WERI-Rb-1 (cell line): Measurements from ENCODE around the gene PLCG2.

Experiments used
- DNase-seq: peaks from one replicate; pipeline ENCODE4 v3.0.0-alpha.2; 2020
- H3K27ac ChIP-seq: fragments of 250-450 bp; sonication (Bioruptor Pico); 2 replicates; pipeline ENCODE4 v1.5.1; 2020; ENCODE audit warnings: mild to moderate bottlenecking, moderate library complexity
- H3K27me3 ChIP-seq: fragments of 250-450 bp; sonication (Bioruptor Pico); 2 replicates; pipeline ENCODE4 v1.5.1; 2021; ENCODE audit warnings: mild to moderate bottlenecking, low read depth, moderate library complexity; ENCODE audit not compliant: insufficient read depth, severe bottlenecking
- H3K36me3 ChIP-seq: fragments of 250-450 bp; sonication (Bioruptor Pico); 2 replicates; pipeline ENCODE4 v1.5.1; 2020; ENCODE audit warnings: mild to moderate bottlenecking, moderate library complexity
- H3K4me3 ChIP-seq: 2 replicates; pipeline ENCODE4 v1.5.1; 2011; ENCODE audit warnings: low read depth, mild to moderate bottlenecking, control low read depth, low read length
- H3K9me3 ChIP-seq: fragments of 250-450 bp; sonication (Bioruptor Pico); 2 replicates; pipeline ENCODE4 v1.5.1; 2021; ENCODE audit warnings: mild to moderate bottlenecking, moderate library complexity; ENCODE audit not compliant: severe bottlenecking
- TF ChIP-seq, protein P1 (sequence below): IDR thresholded peaks from 2 replicates; pipeline ENCODE4 v1.5.1; 2011; ENCODE audit warnings: low read depth, mild to moderate bottlenecking, control low read depth, inconsistent platforms, low read length

PLCG2 gene

DNA sequence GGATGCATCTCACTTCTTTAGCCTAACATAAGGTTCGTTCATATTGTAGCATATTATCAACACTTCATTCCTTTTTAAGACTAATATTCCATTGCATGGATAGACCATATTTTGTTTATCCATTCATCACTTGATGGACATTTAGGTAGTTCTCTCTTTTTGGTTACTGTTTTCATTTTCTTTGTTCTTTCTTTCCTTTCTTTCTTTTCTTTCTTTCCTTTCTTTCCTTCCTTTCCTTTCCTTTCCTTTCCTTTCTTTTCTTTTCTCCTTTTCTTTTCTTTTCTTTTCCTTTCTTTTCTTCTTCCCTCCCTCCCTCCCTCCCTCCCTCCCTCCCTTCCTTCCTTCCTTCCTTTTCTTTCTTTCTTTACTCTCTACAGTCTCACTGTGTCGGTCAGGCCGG is 24.2 kb downstream of the PLCG2 start:
- Histone ChIP-seq H3K36me3 (no peaks in the 10 kb centered on the region), H3K9me3 (no peaks in the 10 kb centered on the region), H3K4me3 (no peak overlapping the region), H3K27ac (no peak overlapping the region), H3K27me3 (no peaks in the 10 kb centered on the region)
- DNase-seq: no peak
- TF ChIP-seq, protein P1, sequence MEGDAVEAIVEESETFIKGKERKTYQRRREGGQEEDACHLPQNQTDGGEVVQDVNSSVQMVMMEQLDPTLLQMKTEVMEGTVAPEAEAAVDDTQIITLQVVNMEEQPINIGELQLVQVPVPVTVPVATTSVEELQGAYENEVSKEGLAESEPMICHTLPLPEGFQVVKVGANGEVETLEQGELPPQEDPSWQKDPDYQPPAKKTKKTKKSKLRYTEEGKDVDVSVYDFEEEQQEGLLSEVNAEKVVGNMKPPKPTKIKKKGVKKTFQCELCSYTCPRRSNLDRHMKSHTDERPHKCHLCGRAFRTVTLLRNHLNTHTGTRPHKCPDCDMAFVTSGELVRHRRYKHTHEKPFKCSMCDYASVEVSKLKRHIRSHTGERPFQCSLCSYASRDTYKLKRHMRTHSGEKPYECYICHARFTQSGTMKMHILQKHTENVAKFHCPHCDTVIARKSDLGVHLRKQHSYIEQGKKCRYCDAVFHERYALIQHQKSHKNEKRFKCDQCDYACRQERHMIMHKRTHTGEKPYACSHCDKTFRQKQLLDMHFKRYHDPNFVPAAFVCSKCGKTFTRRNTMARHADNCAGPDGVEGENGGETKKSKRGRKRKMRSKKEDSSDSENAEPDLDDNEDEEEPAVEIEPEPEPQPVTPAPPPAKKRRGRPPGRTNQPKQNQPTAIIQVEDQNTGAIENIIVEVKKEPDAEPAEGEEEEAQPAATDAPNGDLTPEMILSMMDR: no peak

- H3K36me3 ChIP-seq: no peaks in the 10 kb centered on the region
- DNase-seq: no peak
- H3K4me3 ChIP-seq: no peak overlapping the region
- TF ChIP-seq, protein P1: no peak
- H3K9me3 ChIP-seq: no peaks in the 10 kb centered on the region
- H3K27ac ChIP-seq: no peak overlapping the region
- no peaks in the 10 kb centered on the region for H3K27me3 ChIP-seq
Measured at GRCh38 chr16:81804134-81804610, 25.1 kb downstream of the PLCG2 start.

- Histone ChIP-seq H3K4me3 (no peak overlapping the region), H3K27me3 (no peaks in the 10 kb centered on the region), H3K9me3 (no peaks in the 10 kb centered on the region), H3K27ac (no peak overlapping the region), H3K36me3 (no peaks in the 10 kb centered on the region)
- no peak for DNase-seq
- TF ChIP-seq, protein P1: no peak
Measured at GRCh38 chr16:81806696-81807095, 27.6 kb downstream of the PLCG2 start.

GRCh38 chr16:81807767-81808358 is 28.8 kb downstream of the PLCG2 start:
- no peaks in the 10 kb centered on the region for H3K9me3 ChIP-seq
- H3K4me3 ChIP-seq: no peak overlapping the region
- H3K36me3 ChIP-seq: no peaks in the 10 kb centered on the region
- no peak overlapping the region for H3K27ac ChIP-seq
- TF ChIP-seq, protein P1: no peak
- H3K27me3 ChIP-seq: no peaks in the 10 kb centered on the region
- no peak for DNase-seq

DNA sequence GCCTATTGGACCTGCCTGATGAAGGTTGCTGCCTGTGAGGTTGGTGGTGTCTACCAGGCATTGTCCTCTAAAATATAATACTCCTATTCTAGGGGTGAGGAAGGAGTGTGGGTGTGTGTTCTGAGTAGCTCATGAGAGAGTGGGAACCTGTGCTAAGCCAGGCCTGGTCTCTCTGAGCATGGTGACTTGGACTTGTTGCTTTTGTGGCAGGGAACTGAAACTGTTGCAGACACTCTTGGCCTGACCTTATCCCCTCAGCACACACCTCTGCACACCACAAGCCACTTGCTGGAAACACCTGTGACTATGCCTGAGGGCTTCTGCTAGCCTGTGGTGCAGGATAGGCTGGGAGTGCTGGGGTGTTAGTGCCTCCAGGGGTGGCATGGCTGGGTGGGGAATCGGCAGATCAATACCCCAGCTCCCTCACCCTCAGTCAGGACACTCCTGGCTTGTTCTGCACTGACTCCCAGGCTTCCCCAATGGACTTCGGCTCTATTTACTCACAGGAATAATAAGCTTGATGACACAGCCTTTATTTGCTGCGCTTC is 29.9 kb downstream of the PLCG2 start:
- DNase-seq: no peak
- TF ChIP-seq, protein P1: no peak
- no peaks in the 10 kb centered on the region for H3K36me3 ChIP-seq
- H3K4me3 ChIP-seq: no peak overlapping the region
- no peaks in the 10 kb centered on the region for H3K9me3 ChIP-seq
- no peaks in the 10 kb centered on the region for H3K27me3 ChIP-seq
- no peak overlapping the region for H3K27ac ChIP-seq

- H3K4me3 ChIP-seq: no peak overlapping the region
- no peaks in the 10 kb centered on the region for H3K36me3 ChIP-seq
- no peak overlapping the region for H3K27ac ChIP-seq
- TF ChIP-seq, protein P1: no peak
- no peaks in the 10 kb centered on the region for H3K9me3 ChIP-seq
- DNase-seq: no peak
- H3K27me3 ChIP-seq: no peaks in the 10 kb centered on the region
Measured at GRCh38 chr16:81809567-81809966, 30.5 kb downstream of the PLCG2 start.
